Esophagus squamous epithelium (tissue), 4 donors: ENCODE data around the gene SHCBP1.

Experiments
- CTCF ChIP-seq, 6 experiments: fragments of 450-650 bp in 4 of 6; fragments of 200-600 bp in 2 of 6; sonication (generic) in 2 of 6; IDR thresholded peaks; one replicate each; pipeline ENCODE4 v1.5.1; 2016 to 2019; ENCODE audit warnings: antibody characterized with exemption in 6 of 6, mild to moderate bottlenecking in 4 of 6, moderate library complexity in 4 of 6
- POLR2A ChIP-seq, 4 donors: fragments of 450-650 bp; IDR thresholded peaks; one replicate each; pipeline ENCODE4 v1.6.1; 2017; ENCODE audit warnings: antibody characterized with exemption in 4 of 4, mild to moderate bottlenecking in 4 of 4, moderate library complexity in 3 of 4

GRCh38 chr16:46649588-46650253 is 28.5 kb upstream of the SHCBP1 start:
- TF ChIP-seq POLR2A (IDR thresholded peaks at IDR 0.05) (no peak), CTCF (IDR thresholded peaks at IDR 0.05) (no peak)
